Right atrium auricular region (tissue), 2 donors: ENCODE data around the gene USH2A. TPM values are rescaled to one million over a fixed set of nuclear protein-coding genes. Genes with fewer than 3 reads are reported as not detected.

ENCODE experiments used
- DNase-seq: peaks from one replicate; pipeline ENCODE4 v3.0.0-alpha.2; 2019; ENCODE audit warnings: low spot score
- H3K27ac ChIP-seq, 2 donors: fragments of 200-600 bp; sonication (generic); 1 replicate in 1 of 2; 2 replicates in 1 of 2; pipeline ENCODE4 v1.5.1; 2016 to 2019
- H3K27me3 ChIP-seq, 2 donors: fragments of 200-600 bp; sonication (generic); one replicate each; pipeline versions ENCODE4 v1.5.1 to v1.6.0; 2017 to 2019
- H3K36me3 ChIP-seq: fragments of 200-600 bp; sonication (generic); one replicate; pipeline ENCODE4 v1.5.1; 2016
- H3K4me1 ChIP-seq, 2 donors: fragments of 200-600 bp; sonication (generic); one replicate each; pipeline versions ENCODE4 v1.5.1 to v1.6.0; 2017 to 2019
- H3K4me3 ChIP-seq, 2 donors: fragments of 200-600 bp; sonication (generic); 1 replicate in 1 of 2; 2 replicates in 1 of 2; pipeline ENCODE4 v1.5.1; 2017 to 2019; ENCODE audit warnings: mild to moderate bottlenecking in 1 of 2, moderate library complexity in 1 of 2
- H3K9me3 ChIP-seq, 2 donors: fragments of 200-600 bp; sonication (generic); one replicate each; pipeline ENCODE4 v1.5.1; 2019
- total RNA-seq, 2 donors: library from RNA; depleted of rRNA; stranded (reverse); fragments of >200 nt; gene quantifications; one replicate each; pipeline ENCODE4 v1.1.0, GENCODE V29; 2016
- TF ChIP-seq, protein P1 (sequence below), 2 donors: fragments of 200-600 bp; sonication (generic); IDR thresholded peaks; one replicate each; pipeline ENCODE4 v1.5.1; 2019; ENCODE audit warnings: antibody characterized with exemption in 2 of 2

The USH2A gene
- total RNA-seq, 2 donors from 2014 or later, result 2.4 to 5.6 TPM

DNA sequence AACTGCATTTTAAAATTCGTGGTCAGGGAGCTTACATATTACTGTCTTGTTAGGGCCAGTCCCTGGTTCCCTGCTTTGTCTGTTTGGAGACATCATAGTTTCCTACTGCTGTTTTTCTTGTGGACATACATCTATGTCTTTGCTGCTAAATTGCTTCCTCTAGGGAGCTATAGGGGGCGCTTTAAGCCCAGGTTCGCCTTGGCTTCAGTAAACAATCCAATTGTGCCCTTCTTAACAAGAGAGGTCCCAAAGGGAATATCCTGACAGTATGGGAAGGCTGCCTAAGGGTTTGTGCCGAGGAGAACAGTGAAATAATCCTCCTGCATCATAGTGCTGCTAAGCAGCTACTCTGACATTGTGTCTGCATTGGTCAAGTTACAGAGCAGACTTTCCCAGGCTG lies 112.5 kb downstream of the USH2A start:
- no peak overlapping the region for H3K27ac ChIP-seq
- no peaks in the 10 kb centered on the region for H3K9me3 ChIP-seq
- no peaks in the 10 kb centered on the region for H3K36me3 ChIP-seq
- no peak for DNase-seq
- H3K4me1 ChIP-seq, result no peaks in the 10 kb centered on the region
- TF ChIP-seq, protein P1, sequence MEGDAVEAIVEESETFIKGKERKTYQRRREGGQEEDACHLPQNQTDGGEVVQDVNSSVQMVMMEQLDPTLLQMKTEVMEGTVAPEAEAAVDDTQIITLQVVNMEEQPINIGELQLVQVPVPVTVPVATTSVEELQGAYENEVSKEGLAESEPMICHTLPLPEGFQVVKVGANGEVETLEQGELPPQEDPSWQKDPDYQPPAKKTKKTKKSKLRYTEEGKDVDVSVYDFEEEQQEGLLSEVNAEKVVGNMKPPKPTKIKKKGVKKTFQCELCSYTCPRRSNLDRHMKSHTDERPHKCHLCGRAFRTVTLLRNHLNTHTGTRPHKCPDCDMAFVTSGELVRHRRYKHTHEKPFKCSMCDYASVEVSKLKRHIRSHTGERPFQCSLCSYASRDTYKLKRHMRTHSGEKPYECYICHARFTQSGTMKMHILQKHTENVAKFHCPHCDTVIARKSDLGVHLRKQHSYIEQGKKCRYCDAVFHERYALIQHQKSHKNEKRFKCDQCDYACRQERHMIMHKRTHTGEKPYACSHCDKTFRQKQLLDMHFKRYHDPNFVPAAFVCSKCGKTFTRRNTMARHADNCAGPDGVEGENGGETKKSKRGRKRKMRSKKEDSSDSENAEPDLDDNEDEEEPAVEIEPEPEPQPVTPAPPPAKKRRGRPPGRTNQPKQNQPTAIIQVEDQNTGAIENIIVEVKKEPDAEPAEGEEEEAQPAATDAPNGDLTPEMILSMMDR (IDR thresholded peaks at IDR 0.05), result peak in 1 of 2 donors; percentile 45
- no peak overlapping the region for H3K4me3 ChIP-seq
- H3K27me3 ChIP-seq, result no peaks in the 10 kb centered on the region

GRCh38 chr1:216306830-216307229 lies 116.4 kb downstream of the USH2A start:
- no peak for DNase-seq
- Histone ChIP-seq H3K36me3 (no peaks in the 10 kb centered on the region), H3K27me3 (no peaks in the 10 kb centered on the region), H3K4me1 (no peaks in the 10 kb centered on the region), H3K27ac (no peak overlapping the region), H3K4me3 (no peak overlapping the region), H3K9me3 (no peaks in the 10 kb centered on the region)
- TF ChIP-seq, protein P1 (IDR thresholded peaks at IDR 0.05), result no peak

- no peaks in the 10 kb centered on the region for H3K4me1 ChIP-seq
- H3K4me3 ChIP-seq, result no peak overlapping the region
- DNase-seq, result no peak
- no peaks in the 10 kb centered on the region for H3K27me3 ChIP-seq
- no peaks in the 10 kb centered on the region for H3K9me3 ChIP-seq
- no peaks in the 10 kb centered on the region for H3K36me3 ChIP-seq
- TF ChIP-seq, protein P1 (IDR thresholded peaks at IDR 0.05), result no peak
- no peak overlapping the region for H3K27ac ChIP-seq
Observed at GRCh38 chr1:216303690-216304089, 119.6 kb downstream of the USH2A start.

- no peak for DNase-seq
- H3K9me3 ChIP-seq, result no peaks in the 10 kb centered on the region
- TF ChIP-seq, protein P1 (IDR thresholded peaks at IDR 0.05), result no peak
- H3K36me3 ChIP-seq, result no peaks in the 10 kb centered on the region
- no peak overlapping the region for H3K4me3 ChIP-seq
- no peaks in the 10 kb centered on the region for H3K4me1 ChIP-seq
- no peak overlapping the region for H3K27ac ChIP-seq
- no peaks in the 10 kb centered on the region for H3K27me3 ChIP-seq
Observed at GRCh38 chr1:216293683-216294082, 129.6 kb downstream of the USH2A start.

DNA sequence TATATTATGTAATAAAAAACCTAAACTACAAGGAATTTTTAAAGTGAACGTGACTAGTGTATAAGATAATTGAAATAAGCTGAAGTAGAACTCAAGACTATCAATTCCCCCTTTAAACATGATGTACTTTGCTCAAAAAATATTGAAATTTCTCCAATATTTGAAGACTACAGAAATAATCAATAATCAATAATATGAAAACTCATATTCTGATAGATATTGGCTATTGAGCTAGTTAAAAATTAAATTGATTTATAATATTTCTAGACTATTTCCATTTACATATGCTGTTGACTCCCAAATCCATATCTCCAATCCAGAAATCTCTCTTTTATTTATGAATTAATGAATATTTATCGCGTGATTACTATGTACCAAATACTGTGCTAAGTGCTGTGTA lies 133.2 kb downstream of the USH2A start:
- no peaks in the 10 kb centered on the region for H3K4me1 ChIP-seq
- H3K36me3 ChIP-seq, result no peaks in the 10 kb centered on the region
- H3K27me3 ChIP-seq, result no peaks in the 10 kb centered on the region
- no peak overlapping the region for H3K27ac ChIP-seq
- no peaks in the 10 kb centered on the region for H3K9me3 ChIP-seq
- TF ChIP-seq, protein P1 (IDR thresholded peaks at IDR 0.05), result no peak
- H3K4me3 ChIP-seq, result no peak overlapping the region
- no peak for DNase-seq

GRCh38 chr1:216285052-216285451 lies 138.2 kb downstream of the USH2A start:
- H3K9me3 ChIP-seq, result no peaks in the 10 kb centered on the region
- no peak overlapping the region for H3K4me3 ChIP-seq
- H3K36me3 ChIP-seq, result no peaks in the 10 kb centered on the region
- no peaks in the 10 kb centered on the region for H3K4me1 ChIP-seq
- H3K27me3 ChIP-seq, result no peaks in the 10 kb centered on the region
- no peak for DNase-seq
- H3K27ac ChIP-seq, result no peak overlapping the region
- TF ChIP-seq, protein P1 (IDR thresholded peaks at IDR 0.05), result no peak
